Stomach (tissue), 4 donors: ENCODE data around the gene SHLD1.

Experiments used
- CTCF ChIP-seq, 7 experiments: fragments of 450-650 bp in 4 of 7; fragments of 200-600 bp in 3 of 7; sonication (generic) in 3 of 7; IDR thresholded peaks; one replicate each; pipeline ENCODE4 v1.5.1; 2016 to 2019; ENCODE audit warnings: antibody characterized with exemption in 7 of 7, control low read depth in 2 of 7, mild to moderate bottlenecking in 1 of 7
- EP300 ChIP-seq: sonication (generic); formaldehyde crosslinking; IDR thresholded peaks from one replicate; pipeline ENCODE4 v1.6.1; 2017; ENCODE audit warnings: antibody characterized with exemption
- POLR2A ChIP-seq, 4 donors: fragments of 450-650 bp; IDR thresholded peaks; one replicate each; pipeline ENCODE4 v1.6.1; 2016; ENCODE audit warnings: antibody characterized with exemption in 4 of 4, control low read depth in 2 of 4, mild to moderate bottlenecking in 1 of 4, moderate library complexity in 1 of 4
- POLR2AphosphoS5 ChIP-seq, 3 donors: sonication (generic); formaldehyde crosslinking; IDR thresholded peaks; one replicate each; pipeline ENCODE4 v1.6.1; 2016; ENCODE audit warnings: antibody characterized with exemption in 3 of 3

- TF ChIP-seq POLR2AphosphoS5 (IDR thresholded peaks at IDR 0.05) = peak in 2 of 3 donors; percentile 9 to 60
- TF ChIP-seq CTCF (IDR thresholded peaks at IDR 0.05) = no peak
- no peak for TF ChIP-seq EP300
- TF ChIP-seq POLR2A (IDR thresholded peaks at IDR 0.05) = no peak
Observed at GRCh38 chr20:5779071-5779900, 29.1 kb downstream of the SHLD1 start.
